K562 (cell line): ENCODE measurements around the gene SHISAL2A. TPM values are rescaled to one million over a fixed set of nuclear protein-coding genes. Genes with fewer than 3 reads are reported as not detected.
A peak's percentile ranks its signal among the peaks of the same experiment; 100 is the strongest.

ENCODE experiments used
- FOXA1 ChIP-seq: fragments of 450-650 bp; IDR thresholded peaks from 2 replicates; pipeline ENCODE4 v1.6.1; 2016; ENCODE audit warnings: mild to moderate bottlenecking, borderline replicate concordance
- KDM2B ChIP-seq: fragments of 250-450 bp; sonication (Bioruptor Pico); IDR thresholded peaks from 2 replicates; pipeline ENCODE4 v1.8.0; 2021; ENCODE audit warnings: mild to moderate bottlenecking, moderate library complexity
- NCOA6 ChIP-seq: fragments of 450-650 bp; IDR thresholded peaks from 2 replicates; pipeline ENCODE4 v1.6.1; 2017; ENCODE audit warnings: mild to moderate bottlenecking
- PHF21A ChIP-seq: fragments of 450-650 bp; IDR thresholded peaks from 2 replicates; pipeline ENCODE4 v1.6.1; 2017; ENCODE audit warnings: low read depth, borderline replicate concordance
- SRSF9 ChIP-seq: fragments of 200-400 bp; formaldehyde crosslinking; IDR thresholded peaks from 2 replicates; pipeline ENCODE4 v1.6.1; 2017; ENCODE audit warnings: low read depth, low read length, borderline replicate concordance
- TFE3 ChIP-seq: fragments of 450-650 bp; formaldehyde crosslinking; IDR thresholded peaks from 2 replicates; pipeline ENCODE4 v1.4.0; 2020; ENCODE audit warnings: mild to moderate bottlenecking, mixed read lengths
- TOE1 ChIP-seq, 2 experiments: fragments of 450-650 bp in 1 of 2; sonication (generic) in 1 of 2; formaldehyde crosslinking in 1 of 2; IDR thresholded peaks; 2 replicates each; pipeline versions ENCODE4 v1.7.1 to v1.8.0; 2016 to 2022; ENCODE audit warnings: borderline replicate concordance in 2 of 2, mild to moderate bottlenecking in 2 of 2, antibody characterized with exemption in 1 of 2, inconsistent platforms in 1 of 2, low read depth in 1 of 2, missing genetic modification reagents in 1 of 2, moderate library complexity in 1 of 2
- TRIM24 ChIP-seq, 2 experiments: fragments of 450-650 bp; IDR thresholded peaks; 2 replicates each; pipeline ENCODE4 v1.6.1; 2016
- ZNF57 ChIP-seq: fragments of 450-650 bp; formaldehyde crosslinking; IDR thresholded peaks from 2 replicates; pipeline ENCODE4 v1.4.0; 2020; ENCODE audit warnings: mild to moderate bottlenecking, moderate library complexity
- ZNF583 ChIP-seq: fragments of 250-450 bp; sonication (Bioruptor Pico); IDR thresholded peaks from 2 replicates; pipeline ENCODE4 v1.4.0; 2020
- ZNF740 ChIP-seq, 3 experiments: fragments of 200-800 bp in 1 of 3; sonication (Bioruptor generic) in 1 of 3; sonication (generic) in 1 of 3; formaldehyde crosslinking in 1 of 3; IDR thresholded peaks; 2 replicates each; pipeline versions ENCODE4 v1.6.1 to v1.8.0; 2016 to 2022; ENCODE audit warnings: mild to moderate bottlenecking in 2 of 3, missing compliant biosample characterization in 2 of 3, missing genetic modification characterization in 2 of 3, missing genetic modification reagents in 1 of 3
- ZNF766 ChIP-seq: fragments of 200-800 bp; sonication (Bioruptor generic); conservative IDR thresholded peaks from 2 replicates; pipeline ENCODE4 v1.6.1; 2016; ENCODE audit warnings: missing genetic modification characterization, missing compliant biosample characterization
- polyA plus RNA-seq, 8 experiments: library from polyadenylated mRNA; depleted of rRNA in 4 of 8; stranded (reverse) in 5 of 8; unstranded in 3 of 8; fragments of >200 nt; fragmentation: Nextera tagmentation in 2 of 8; fragmentation: Illumina TruSeq in 1 of 8; extraction: Ambion mirVana in 2 of 8; extraction: Trizol in 1 of 8; gene quantifications; 2 replicates each; pipeline versions ENCODE4 v1.2.1 to v1.2.3, GENCODE V29; 2011 to 2014; ENCODE audit warnings: inconsistent platforms in 1 of 8, missing spikeins in 1 of 8
- total RNA-seq, 7 experiments: library from RNA; depleted of rRNA in 6 of 7; stranded (reverse); fragments of >200 nt in 6 of 7; fragmentation: Illumina TruSeq in 2 of 7; extraction: Trizol in 2 of 7; gene quantifications; 2 replicates each; pipeline versions ENCODE4 v1.2.1 to v1.2.3, GENCODE V29; 2011 to 2021; ENCODE audit warnings: low replicate concordance in 1 of 7

Gene SHISAL2A
- total and polyA plus RNA-seq, 9 of the 15 experiments (the other 6 are each of a cell fraction or from before 2014, with no cell fraction given): 0.11 TPM; not detected in 8

GRCh38 chr1:52635321-52636089 is 2.5 kb downstream of the SHISAL2A start (continued):
- TF ChIP-seq ZNF766: peak; percentile 63
- TF ChIP-seq KDM2B: no peak
- TF ChIP-seq ZNF57 (CRISPR knock-in tag): no peak
- TF ChIP-seq ZNF740 (CRISPR knock-in tag; IDR thresholded peaks at IDR 0.05): no peak
- peak in 1 of 2 experiments; percentile 89; a peak in 2 of 4 replicates for TF ChIP-seq ZNF740 (tag; IDR thresholded peaks at IDR 0.05)
- no peak for TF ChIP-seq NCOA6
- TF ChIP-seq FOXA1: no peak
- TF ChIP-seq TFE3: peak; percentile 81
- no peak for TF ChIP-seq SRSF9
- TF ChIP-seq TRIM24 (IDR thresholded peaks at IDR 0.05): no peak
- peak; percentile 76; the same call in 1 of the 2 replicates for TF ChIP-seq TOE1 (IDR thresholded peaks at IDR 0.05; ENCODE audit: borderline replicate concordance)
- TF ChIP-seq TOE1 (CRISPR knock-in tag; IDR thresholded peaks at IDR 0.05; ENCODE audit: borderline replicate concordance, low read depth): no peak
- TF ChIP-seq PHF21A: no peak
- TF ChIP-seq ZNF583 (CRISPR knock-in tag): 0 out of 2 replicates have a peak, but pooled peaks have one; percentile 53
